HG03045 (cell line): Measurements from ENCODE around the gene PLA2G4D.

Experiments used
- ATAC-seq: cut with Tn5 transposase; IDR thresholded peaks from one replicate; pipeline ENCODE4 v1.9.1; 2021; ENCODE audit warnings: mild to moderate bottlenecking, moderate library complexity; ENCODE audit not compliant: unreplicated experiment

Gene PLA2G4D

DNA sequence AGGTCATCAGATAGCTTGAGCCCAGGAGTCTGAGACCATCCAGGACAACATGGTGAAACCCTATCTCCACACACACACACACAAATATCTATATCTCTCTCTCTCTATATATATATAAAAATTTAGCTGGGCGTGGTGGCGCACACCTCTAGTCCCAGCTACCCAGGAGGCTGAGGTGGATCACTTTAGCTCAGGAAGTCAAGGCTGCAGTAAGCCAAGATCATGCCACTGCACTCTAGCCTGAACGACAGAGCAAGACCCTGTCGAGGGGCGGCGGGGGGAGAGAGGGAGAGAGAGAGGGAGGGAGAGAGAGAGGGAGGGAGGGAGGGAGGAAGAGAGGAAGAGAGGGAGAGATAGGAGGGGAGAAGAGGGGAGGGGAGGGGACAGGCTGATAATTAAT is 34.1 kb upstream of the PLA2G4D start:
- no peak for ATAC-seq

DNA sequence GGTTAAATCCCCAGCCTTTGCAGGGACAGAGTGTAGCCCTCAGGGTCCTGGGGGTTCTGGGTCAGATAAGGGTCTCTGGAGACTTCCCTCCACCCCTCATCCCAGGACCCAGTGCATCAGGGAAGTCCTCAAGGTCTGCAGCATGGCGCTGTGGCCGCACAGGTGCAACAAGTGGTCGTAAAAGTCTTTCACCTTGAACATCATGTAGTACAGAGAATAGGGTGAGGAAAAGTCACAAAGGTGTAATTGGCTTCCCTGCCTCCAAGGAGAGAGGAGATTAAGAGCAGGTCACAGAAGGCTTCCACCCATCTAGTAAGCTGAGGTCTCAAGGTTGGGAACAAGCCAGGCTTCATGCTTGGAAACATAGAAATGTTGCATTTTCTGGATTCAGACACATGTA is 29.2 kb upstream of the PLA2G4D start:
- no peak for ATAC-seq

DNA sequence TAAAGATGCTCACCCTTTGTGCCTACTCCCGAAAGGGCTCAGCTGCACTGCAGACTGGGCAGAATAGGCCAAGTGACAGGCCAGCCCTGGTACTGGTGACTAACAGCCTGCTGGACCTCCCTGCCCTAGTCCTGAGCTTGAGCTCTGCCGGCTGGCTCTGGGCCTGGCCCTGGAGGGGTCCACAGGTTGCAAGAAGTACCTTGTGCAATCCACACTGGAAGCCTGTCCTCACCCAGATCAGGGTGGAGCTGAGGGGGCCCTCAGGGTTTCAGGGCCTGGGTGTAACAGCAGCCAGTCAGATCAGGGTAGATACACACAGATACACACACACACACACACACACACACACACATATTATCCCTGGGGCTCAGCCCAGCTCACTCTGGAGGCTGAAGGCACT is 27.3 kb upstream of the PLA2G4D start:
- ATAC-seq: no peak

DNA sequence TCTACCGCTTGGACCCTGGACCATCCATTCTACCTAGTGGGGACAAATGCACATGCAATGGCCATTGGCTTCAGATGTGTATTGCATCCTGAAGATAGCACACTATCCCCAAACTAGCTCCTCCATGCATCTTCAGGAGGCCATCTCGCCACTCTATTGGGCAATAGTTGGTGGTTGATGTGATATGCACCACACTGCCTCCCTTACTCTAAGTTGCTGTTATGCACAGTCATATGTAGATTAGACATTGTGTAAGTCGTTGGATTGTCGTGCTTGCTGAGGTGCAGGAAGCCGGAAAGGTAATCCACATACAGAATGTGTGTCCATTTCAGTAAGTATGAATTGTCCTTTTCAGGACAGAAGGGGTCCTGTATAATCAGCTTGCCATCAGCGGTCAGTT is 26.7 kb upstream of the PLA2G4D start:
- no peak for ATAC-seq

DNA sequence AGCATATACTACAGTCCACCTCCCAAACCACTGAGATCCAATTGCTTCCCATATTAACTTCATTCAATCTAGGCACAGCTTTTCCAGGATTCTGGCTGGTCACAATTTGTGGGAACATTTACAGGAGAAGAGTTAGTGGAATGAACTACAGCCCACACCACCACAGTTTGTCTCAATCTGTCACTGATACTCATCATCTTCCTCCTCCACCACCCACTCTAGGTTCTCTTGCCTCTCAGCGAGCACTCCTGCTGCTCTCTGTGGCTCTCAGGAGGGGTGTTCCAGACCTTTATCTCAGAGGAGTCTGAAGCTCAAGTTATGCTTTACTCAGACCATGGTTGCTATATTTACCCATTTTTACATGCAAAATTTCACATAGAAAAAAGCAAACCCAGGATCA is 25.9 kb upstream of the PLA2G4D start:
- ATAC-seq: no peak

DNA sequence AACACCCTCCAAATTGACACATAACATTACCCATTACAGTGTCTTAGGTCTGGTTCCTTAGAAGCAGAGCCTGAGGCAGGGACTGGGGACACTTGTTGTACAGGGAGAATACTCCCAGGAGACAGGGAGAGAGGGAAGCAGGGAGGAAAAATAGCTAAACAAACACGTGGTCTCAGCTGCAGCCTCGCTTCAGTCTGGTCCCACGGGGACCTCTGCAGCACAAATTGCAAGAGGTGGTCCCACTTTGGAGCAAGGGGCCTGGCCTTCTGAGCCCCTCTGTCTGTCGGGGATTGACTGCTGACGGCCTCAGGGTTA is 25.0 kb upstream of the PLA2G4D start:
- no peak for ATAC-seq

DNA sequence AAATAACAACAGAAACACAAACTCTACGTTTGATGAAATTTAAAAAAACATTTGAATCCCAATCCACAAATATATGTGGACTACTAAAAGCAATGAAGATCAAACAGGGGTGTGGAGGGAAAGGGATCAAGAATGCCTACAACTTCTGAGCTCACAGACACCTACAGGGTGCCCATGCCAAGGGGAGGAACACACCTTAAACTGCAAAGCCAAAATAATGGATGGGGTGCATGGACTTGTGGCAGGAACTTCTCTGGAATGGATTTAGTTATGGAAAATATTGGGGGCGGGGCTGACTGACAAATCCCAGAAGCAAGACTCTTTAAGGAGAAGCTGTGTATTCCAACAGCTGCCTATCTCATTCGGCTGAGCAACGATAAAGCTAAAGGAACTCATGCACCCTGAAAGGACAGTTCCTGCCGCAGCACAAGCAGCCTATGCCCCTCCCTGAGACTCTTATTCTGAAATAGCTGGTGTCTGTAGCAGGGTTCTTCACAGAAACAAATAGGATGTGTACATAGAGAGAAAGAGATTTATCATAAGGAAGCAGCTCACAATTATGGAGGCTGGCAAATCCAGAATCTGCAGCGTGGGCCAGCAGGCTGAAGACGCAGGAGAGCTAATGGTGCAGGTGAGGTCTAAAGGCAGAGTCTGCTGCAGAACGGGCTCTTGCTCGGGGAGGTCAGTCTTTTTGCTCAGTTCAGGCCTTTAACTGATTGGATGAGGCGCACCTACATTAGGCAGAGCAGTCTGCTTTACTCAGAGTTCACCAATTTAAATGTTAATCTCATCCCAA is 24.5 kb upstream of the PLA2G4D start:
- ATAC-seq: no peak

DNA sequence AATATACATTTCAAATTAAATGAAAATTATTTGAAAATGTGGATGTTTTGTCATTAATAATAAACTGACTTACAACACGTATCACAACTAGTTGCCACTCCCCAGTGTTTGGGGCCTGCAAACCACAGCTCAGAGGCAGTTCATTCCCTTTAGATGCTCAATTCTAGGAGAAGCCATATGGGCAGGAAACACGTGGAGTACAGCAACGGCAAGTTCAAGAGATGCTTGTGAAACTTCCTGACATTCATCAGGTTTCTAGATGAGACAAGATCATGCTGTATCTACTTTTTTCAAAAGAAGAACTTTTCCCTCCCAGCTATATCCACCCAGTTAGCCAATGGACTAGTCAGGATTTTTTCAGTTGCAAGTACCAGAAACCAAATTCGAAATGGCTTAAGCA is 17.6 kb upstream of the PLA2G4D start:
- ATAC-seq: no peak

DNA sequence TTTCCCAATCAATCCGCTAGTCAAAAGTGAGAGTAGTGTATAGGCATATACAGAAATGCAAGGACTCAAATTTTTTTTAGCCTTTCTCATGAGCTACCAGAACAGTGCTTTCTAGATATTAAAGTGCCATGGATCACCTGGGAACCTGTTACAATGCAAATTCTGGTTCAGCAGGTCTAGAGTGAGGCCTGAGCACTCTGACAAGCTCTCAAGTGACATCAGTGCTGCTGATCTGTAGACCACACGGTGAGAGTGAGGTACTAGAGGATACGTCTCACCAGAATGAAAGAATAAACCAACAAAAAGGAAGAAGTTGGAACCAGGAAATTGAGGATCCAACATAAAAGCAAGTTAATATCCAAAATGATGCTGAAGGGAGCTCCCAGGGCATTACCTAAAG is 16.0 kb upstream of the PLA2G4D start:
- ATAC-seq: no peak

DNA sequence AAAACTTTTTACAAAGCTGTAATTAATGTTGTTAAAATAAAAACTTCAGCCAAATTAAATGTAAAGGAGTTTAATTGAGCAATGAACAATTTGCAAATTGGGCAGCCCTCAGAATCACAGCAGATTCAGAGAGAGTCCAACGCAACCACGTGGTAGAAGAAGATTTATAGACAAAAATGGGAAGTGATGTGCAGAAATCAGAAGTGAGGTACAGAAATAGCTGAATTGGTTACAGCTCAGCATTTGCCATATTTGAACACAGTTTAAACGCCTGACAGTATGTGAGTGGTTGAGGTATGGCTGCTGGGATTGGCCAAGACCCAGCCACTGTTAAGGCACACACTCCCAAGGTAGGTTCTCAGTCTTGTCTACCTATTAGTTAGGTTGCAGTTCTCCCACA is 14.4 kb upstream of the PLA2G4D start:
- ATAC-seq: no peak

DNA sequence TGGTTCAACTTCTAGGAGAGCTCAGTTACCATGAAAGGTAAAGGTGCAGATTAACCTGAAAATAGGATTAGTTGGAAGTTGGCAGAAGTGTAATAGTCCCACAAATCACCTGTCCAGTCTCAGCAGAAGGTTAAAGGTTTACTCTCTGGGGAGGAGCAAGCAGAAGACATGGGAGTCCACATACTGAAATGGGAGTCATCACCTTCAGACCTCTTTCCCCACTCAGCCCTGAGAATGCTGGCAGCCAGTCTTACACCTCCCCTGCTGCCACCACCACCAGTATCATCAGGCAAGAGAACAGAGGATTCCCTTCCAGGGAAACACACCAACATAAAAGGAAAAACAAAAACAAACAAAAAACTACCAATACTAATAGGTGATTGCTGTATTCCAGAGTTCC is 13.8 kb upstream of the PLA2G4D start:
- ATAC-seq: no peak

DNA sequence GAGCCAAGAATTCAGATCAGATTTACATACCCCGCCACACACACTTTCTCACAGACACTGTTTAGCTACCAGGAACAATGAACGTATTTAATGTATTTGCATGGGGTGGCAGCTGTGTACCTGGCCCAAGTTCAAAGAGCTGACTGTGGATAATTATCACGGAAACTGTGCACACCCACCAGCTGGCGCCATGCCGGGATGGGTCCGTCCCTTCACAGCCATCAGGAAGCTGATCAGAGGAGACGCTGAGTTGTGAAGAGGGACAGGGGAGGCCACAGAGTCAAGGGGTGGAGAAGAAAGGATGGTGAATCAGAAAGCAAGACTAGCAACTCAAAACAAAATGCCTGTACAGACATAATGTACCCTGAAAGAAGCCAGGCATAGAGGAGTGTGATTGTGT is 13.1 kb upstream of the PLA2G4D start:
- no peak for ATAC-seq

DNA sequence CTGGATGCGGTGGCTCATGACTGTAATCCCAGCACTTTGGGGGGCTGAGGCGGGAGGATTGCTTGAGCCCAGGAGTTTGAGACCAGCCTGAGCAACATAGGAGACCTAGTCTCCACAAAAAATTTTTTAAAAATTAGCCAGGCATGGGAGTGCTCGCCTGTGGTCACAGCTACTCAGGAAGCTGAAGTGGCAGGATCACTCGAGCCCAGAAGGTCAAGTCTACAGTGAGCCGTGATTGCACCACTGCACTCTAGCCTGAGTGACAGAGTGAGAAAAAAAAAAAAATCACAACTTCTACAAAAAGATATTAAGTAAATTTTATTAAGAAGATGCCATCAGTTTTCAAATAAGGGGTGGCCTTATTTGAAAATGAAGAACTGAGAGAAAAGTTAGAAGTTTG is 11.9 kb upstream of the PLA2G4D start:
- ATAC-seq: no peak

DNA sequence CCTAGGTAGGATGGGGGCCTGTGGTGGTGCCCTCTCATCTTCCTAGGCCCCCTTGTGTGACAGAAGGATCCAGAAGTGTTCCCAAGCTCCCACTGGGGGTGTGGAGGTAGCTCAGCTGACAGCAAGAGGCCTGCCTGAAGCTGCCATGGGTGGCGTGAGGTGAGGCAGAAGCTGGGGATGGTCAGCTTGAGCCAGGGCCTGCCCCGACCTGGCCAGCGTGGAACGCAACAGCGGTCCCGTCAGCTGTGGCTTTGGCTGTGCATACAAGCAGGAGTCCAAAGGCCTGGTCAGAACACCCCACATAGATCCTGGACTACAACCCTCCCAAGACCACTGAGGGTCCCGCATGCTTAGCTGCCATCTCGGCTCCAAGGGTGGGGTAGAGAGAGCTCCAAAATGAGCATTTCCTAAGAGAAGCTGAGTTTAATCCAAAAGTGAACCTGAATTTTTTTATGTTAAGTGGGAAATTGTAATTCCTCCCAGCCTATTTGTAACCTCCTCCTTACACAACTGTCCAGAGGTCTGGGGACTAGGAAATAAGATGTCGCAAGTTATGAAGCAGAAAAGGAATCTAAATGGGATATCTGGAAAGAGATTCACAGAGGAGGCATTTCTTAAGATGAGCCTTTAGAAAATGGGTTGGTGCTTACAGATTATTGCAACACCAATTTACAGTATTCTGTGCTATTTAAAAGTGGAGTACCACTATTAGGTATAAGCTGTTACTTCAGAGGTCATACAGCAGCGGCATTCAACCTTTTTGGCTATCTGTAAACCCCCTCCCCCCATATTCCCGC is 9.9 kb upstream of the PLA2G4D start:
- ATAC-seq: no peak

DNA sequence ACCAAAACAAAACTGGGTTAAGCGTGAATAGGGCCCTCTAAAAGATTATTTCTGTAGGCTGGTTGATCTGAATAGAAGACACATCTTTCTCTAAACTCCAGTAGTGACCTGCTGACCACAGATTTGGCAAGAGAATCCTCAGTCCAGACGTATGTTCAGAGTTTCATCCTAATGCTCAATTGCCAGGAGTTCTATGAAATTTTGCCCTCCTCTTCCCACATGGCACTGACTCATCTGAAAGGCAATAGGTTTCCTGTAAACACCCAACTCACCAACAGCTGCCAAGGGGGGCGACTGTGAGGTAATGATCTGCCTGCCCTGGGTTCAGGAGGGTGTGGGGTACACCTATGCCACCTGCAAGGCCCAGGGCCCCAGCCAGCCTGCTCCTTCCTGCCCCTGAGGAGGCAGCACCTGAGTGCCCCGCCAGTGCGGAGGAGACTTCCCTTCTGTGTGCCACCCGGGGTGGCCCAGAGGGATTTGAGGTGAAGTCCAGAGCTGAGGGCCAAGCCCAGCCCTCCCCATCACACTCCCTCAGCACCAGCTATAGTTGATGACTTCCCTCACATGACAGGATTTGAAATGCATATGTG is 8.4 kb upstream of the PLA2G4D start:
- ATAC-seq: no peak

DNA sequence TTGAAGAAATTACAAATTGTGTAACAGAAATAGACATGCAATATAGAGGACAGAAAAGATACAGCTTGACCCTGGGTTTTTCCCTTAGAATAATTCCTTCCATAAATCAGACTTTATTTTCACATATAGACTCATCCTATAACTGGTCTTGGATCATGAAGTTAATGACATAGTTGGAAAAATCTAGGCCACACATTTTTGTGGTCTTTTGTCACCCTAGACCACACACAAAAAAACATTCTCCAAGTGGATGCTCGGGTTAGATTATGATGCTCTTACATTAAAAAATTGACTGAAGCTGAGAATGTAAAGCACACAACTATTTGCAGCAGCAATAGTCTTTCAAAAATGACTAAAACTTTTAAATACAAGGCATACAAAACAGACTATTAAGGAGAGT is 7.5 kb upstream of the PLA2G4D start:
- no peak for ATAC-seq

DNA sequence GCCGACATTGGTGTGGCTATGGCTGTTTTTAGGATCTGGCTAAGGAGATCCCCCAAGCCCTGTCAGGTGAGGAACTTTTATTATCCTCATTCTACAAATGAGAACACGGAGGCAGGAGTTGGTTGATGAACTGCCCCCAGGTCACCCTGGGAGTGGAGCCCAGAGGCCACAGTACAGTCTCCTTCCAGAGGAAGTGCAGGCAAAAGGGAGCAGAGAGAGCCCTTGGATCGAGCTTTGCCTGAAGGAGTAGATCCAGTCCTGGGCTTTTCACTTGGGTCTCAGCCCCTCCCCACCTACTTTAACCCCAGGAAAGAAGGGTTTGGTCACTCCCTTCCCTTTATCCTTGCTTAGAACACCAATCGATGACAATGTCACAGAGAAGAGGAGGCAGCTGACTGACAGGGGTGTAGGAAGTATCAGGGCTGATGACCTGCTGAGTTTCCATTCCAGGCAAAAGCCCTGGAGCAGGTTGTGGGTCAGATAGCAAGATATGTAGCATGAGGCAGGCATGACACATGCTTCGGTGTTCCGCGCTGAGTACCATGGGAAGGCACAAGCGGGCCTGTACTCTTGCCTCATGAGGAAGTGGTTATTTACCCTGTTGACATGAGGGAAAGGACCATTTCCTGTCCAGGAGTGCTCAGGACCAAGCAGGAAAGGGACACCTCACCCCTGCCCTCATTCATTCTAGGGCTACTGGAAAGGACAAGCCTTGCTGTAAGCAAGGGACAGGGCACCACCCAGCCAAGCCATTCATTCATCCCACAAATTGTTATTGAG is 5.8 kb upstream of the PLA2G4D start:
- no peak for ATAC-seq

DNA sequence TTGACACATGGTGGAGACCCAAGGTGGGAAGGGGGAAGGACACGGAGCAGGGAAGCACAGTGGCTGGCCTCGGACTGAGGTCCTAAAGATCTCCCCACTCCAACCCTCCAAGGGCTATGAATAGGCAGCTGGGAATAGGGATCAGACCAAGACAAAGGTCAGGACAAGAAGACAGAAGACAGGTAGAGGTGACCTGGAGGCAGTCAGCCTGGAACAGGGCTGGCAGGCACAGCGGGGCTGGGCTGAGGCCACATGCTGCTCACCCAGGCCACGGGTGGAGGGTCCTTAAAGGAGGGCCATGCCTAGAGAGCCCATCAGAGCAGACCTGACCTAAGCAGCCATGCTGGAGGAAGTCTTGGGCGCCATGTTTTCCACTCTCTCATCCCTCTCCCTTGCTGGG is 2.7 kb upstream of the PLA2G4D start:
- ATAC-seq: no peak

DNA sequence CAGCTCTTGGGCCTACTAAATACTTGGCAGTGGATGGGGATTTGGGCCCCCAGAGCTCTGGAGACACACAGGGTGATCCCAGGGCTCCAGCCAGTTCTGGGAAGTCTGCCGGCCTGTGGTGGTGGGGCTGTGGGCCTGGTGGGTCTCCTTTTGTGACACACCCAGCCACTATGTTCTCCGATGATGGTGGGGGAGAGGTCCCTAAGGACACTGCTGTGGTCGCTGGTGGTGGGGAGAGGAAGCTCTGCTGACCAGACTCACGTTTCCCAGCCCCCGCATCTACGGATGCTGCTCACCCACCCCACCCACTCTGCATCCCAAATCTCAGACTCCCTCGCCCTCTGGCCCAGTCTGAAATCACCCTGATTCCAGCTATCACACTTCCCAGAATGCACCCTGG is 396 bp downstream of the PLA2G4D start:
- no peak for ATAC-seq

DNA sequence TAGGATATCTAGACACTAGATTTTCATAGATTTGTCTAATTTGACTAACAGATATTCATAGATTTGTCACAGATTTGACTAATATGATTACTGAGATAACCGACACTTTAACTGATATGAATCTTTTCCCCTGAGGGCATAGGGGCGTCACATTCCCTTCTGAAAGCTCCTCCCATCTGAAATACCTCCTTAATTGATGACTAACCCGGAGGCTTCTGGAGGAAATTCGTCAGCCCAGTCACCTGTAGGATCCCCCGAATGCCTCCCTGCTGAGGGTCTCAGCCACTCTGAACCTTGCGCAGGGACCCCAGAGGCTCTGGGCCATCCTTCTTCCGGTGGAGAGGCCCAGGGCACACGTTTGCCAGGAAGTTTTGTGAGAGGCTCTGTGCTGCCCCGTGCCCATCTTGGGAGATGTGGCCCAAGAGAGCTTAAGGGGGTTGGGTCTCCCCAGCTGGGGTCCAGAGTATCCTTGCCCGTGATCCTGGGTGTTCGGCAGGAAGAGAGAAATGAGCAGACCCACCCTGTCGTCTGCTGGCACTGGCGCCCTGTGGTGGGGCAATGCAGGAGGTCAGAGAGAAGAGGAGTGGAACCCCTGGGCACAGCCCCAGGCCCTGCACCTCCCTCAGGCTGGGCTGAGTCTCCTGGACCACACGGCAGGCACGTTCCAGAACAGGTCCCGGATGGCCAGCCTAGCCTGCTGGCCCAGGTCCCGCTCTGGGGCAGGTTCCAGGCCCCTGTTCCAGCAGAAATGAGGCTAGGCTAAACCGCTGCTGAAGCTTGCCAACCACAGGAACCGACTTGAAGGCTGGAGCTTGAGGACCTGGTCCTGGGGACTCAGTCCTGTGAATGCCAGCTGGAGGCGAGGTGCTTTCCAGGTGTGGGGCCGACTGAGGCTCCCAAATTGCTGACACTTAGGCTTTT is 1.7 kb downstream of the PLA2G4D start:
- ATAC-seq: no peak
